Stimulated activated CD4-positive, alpha-beta T cell treated with anti-CD3 and anti-CD28 coated beads, Interleukin-12 subunit alpha, Interleukin-12 subunit beta, amount 100 ng/mL, for 48 hours (primary cell): ENCODE data around the gene PDSS2.
A peak's percentile ranks its signal among the peaks of the same experiment; 100 is the strongest.

Experiments
- DNase-seq, 3 donors: peaks; one replicate each; pipeline ENCODE4 v3.0.0-alpha.2; 2020; ENCODE audit warnings: low read depth in 2 of 3, low spot score in 1 of 3

PDSS2 gene, protein sequence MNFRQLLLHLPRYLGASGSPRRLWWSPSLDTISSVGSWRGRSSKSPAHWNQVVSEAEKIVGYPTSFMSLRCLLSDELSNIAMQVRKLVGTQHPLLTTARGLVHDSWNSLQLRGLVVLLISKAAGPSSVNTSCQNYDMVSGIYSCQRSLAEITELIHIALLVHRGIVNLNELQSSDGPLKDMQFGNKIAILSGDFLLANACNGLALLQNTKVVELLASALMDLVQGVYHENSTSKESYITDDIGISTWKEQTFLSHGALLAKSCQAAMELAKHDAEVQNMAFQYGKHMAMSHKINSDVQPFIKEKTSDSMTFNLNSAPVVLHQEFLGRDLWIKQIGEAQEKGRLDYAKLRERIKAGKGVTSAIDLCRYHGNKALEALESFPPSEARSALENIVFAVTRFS

DNA sequence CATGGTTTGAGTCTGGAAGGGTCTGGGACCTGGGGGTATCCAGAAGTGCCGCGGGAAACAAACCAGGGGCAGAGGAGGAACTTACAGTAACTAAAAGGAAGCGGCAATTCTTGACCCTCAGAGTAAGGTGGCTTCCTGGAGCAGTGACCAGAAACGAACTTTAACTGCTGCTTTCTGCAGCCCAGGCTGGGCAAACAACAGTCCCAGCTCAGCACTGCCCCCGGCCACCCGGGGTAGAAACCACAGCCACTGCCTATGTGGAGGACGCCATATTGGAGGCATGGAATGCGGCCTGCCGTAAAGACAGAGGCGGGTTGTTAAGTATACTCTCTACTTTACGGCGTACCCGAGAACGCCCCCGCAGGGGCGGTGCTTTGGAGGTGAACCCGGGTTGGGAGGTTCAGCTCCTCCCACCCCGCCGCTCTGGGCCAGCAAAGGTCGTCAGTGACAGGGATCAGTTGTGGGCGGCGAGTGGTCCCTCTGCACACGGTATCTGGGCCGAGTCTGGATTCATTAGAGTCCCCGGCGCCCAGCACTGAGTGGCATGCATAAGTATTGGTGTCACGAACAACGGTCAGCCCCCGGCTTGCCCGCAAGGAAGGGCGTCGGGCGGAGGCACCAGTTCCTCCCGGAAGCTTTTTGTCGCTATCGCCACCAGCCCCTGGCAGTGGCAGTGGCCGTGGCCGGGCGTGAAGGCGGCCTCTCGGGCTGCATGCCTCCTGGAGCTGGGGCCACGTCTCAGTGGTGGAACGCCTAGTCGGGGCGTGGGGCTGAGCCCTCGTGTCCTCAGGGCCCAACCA lies at the start of gene PDSS2:
PDSS2 (minus strand) TSS at position 282 of the 800 bp plus-strand sequence; CDS start at position 3, 279 bp downstream.
- DNase-seq, result peak; percentile 96 to 99 (median 97)

DNA sequence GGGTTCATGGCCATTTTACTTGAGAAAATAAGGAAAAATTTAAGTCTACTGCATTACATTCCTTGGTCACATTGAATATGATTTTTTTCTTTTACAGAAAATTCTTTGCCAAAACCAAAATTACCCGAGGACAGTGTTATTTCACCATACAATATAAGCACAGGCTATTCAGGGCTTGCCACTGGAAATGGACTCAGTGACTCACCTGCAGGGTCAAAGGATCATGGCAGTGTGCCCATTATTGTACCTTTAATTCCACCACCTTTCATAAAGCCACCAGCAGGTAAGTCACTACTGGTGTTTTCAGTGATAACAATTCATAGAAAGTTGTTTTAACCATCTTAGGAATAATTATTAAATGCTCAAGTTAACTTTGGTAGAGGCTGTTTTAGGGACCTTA lies 46.8 kb upstream of the PDSS2 start:
- no peak for DNase-seq

DNA sequence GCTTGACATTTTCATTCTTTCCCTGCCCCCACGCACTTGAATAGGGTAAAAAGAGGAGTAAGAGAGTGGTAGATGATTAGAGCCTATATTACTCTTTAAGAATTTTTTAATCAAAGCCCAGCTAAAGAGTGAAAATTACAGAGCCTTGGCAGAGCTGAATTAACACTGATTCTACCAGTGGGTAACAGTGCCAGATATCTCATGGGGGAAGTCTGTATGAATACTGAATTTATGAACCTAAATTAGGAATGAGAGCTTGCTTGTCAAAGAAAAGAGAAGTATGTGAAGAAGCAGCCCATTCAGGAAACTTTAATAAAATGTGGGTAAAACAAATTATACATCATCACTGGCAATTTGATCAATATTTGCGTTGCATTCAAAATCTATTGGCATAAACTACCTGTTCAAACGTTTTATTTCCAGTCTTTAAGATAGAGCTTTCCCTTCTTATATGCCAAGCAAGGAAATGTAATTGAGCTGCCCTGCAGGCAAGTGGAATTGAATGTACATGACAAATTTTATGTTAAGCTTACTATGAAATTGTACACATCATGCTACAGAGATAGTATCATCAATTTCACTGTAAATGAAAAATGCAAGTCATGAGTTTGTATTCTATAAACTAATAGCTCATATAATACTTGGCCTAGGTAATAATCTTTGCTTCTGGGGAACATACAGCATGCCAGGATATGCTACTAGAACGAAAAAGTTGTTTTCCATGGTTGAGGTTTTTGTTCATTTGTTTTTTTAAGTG lies 45.1 kb upstream of the PDSS2 start:
- DNase-seq, result no peak

DNA sequence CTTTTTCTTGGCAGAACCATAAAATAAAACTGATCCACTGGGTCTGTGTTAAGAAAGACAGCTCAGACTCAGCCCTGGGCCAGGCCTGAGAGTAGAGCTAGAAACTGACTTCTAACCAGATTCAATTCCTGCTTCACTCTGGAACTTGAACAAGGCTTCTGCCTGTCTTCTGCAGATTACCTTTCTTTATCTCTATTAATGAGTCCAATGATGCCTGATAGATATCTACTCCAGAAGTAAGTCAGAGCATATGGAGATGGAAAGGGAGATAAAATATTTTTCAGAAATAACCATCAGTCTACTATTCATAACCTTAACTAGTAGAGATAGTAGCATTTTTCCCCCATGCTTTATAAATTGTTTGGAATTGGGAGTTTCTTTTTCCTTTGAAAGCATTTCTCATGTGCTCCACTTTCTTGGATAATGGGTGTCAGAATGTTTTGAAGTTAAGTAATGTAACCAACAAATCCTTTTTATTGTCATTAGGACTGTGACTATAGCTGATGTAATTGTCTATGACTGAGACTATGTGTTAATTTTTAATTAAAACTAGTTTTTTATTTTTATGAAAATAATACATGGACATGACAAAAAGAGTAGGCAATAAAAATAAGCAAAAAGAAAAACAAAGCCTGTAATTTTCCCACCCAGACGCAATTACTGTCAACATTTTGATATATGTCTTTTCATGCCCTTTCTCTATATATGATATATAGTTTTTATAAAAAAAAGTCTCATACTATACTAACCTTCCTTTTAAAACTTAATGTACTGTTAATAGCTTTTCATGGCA lies 37.7 kb upstream of the PDSS2 start:
- no peak for DNase-seq

DNA sequence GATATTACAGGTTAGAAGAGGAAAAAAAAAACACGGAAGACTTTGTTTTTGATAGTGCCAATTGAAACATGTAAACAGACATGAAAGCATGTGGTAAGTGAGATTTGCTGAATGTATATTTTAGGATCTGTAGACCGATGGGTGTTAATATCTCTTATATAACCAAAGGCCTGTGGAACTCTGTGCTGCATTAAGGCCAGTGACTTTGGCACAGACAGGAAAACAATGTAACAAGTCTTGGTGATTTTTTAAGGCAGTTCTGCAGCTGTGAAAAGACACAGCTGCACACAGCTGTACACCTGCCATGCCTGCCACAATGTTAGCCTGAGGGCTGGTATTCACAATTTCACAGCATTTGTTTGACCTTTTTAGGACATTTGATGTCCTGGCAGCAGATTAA lies 36.6 kb upstream of the PDSS2 start:
- DNase-seq, result no peak

DNA sequence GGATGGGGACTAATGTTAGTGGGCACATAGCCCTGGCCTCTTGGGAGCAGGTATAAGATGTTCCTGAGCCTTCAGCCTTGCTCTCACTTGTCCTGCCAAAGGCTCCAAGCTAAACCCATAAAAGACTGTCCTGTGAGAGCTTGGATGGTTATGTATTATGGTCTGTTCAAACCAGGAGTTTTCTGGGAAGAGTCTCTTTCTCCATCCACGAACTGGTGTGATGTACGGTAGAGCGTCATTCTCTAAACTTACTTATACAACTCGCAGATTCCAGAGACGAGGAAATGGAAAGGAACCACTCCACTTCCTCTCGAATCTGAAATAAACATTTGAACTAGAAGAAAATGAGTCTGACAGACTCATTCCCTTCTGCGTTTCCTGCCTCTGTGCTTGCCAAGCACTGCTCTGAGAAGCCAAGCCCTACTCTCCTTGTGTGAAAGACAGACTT lies 35.9 kb upstream of the PDSS2 start:
- DNase-seq, result no peak

DNA sequence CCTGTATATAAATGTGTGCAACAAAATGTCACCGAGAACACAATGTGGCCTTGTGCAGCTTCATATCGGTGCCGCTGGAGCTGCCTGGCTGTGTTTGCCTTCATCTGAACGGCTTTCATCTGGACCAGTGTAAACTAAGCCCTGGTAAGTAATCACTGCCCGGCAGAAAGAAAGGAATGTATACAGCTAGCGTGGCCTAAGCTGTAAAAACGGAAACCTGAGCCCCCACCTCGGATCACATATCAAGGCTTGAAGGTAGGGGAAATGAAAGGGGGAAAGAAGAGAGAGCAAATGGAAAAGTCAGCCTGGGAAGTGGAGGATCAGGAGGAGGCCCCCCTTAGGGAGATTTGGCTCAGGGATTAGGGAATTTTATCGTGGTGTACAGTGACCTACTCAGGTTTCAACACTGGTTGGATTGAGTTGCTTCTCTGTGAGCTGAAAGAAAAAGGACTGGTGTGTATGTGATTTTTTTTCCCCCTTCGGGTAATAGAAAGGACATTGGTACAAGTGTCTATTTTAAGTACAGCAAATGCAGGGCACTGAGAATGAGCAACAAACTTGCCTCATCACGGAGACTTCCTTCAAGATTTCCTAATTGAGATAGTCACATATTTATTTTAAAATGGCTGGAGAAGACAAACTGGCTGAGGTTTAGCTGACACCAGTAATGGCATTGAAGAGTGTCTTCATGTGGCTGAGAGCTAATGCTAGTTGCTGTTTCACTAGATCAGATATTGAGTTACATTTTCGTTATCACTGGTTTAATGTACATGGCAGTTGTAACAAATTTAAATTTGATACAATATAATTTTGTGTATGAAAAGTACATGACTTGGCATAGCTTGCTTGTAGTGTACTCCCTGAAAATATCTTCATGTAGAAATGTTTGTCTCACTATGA lies 34.0 kb upstream of the PDSS2 start:
- DNase-seq, result no peak

DNA sequence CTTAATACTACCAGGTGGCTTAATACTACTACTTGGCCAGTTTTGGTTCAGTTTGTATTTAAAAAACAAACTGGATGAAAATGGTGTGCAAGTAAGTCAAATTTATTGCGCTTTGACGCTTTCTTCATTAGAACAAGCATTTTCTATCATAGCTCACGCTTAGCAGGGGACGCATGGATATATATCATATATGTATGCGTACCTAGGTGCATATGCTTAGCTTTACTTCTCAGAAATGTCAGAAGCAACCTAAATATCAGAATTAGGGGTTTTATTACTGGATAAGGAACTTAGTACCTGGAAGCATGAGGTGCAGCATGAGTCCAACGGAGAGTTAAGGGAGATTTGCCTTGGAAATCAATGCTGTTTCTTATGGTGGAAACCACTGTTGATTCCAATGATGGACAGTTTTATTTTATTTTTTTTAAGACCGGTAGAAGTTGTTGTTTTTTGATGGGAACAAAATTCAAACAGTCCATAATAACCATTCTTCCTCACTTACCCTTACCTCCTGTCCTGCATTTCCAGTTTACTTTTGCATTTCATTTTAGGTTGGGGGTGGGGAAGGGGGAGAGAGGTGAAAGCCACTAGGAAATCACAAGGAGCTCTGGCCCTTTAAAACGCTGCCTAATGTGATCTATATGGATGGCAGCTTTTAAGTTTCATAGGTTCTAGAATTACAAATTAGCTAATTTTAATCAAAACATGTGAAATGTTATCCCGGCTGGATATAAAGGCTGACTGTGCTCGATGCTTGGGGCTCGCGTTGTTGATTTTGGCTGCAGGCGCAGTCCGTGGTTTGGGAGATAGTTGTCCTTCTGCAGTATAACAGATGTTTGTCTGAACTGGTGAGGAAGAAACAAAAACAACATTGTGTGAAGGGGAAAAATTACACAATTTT lies 32.6 kb upstream of the PDSS2 start:
- DNase-seq, result no peak

DNA sequence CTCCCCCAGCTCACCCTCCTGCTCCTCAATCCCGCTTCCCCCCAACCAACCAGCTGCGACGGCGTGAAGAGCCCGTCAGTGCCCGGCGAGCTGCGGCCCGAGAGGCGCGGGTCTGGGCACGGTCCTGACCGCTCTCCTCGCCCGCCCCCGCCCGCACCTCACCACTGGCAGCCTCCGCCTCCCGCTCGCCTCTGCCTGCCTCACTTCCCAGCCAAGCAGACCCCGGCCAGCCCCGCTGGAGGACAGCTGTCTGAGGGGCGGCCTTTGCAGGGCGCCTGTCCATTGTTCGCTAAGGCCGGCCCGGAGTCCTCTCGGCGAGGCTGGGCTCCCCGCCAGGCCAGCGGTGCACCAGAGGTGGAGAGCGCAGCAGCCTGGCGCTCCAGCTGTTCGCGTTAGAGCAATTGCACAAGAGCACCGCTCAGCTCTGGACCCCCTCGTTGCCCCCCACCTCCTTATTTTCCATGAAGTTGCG lies 31.8 kb upstream of the PDSS2 start:
- DNase-seq, result no peak

DNA sequence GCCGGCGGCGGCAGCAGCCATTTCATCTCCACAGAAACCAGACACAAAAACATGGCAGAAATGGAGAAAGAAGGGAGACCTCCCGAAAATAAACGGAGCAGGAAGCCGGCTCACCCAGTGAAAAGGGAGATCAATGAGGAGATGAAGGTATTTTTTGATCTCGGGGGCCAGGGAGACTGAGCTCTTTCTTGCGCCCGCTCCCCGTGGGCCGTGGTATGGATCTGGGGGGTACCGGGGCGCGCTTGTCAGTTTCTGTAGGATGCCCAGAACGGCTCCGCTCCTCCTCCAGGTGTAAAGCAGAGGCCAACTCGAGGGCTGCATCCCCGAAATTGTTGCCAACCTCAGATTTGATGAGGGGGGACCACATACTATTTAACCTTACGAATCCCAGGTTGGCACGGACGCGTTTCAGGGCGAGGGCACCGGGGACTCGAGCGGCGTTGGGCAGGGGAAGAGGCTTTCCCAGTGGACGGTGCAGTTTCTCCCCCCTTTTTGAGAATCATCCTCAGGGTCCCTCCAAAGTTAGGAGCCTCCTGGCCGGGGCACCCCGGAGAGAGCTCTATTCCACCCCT lies 31.3 kb upstream of the PDSS2 start:
- no peak for DNase-seq

DNA sequence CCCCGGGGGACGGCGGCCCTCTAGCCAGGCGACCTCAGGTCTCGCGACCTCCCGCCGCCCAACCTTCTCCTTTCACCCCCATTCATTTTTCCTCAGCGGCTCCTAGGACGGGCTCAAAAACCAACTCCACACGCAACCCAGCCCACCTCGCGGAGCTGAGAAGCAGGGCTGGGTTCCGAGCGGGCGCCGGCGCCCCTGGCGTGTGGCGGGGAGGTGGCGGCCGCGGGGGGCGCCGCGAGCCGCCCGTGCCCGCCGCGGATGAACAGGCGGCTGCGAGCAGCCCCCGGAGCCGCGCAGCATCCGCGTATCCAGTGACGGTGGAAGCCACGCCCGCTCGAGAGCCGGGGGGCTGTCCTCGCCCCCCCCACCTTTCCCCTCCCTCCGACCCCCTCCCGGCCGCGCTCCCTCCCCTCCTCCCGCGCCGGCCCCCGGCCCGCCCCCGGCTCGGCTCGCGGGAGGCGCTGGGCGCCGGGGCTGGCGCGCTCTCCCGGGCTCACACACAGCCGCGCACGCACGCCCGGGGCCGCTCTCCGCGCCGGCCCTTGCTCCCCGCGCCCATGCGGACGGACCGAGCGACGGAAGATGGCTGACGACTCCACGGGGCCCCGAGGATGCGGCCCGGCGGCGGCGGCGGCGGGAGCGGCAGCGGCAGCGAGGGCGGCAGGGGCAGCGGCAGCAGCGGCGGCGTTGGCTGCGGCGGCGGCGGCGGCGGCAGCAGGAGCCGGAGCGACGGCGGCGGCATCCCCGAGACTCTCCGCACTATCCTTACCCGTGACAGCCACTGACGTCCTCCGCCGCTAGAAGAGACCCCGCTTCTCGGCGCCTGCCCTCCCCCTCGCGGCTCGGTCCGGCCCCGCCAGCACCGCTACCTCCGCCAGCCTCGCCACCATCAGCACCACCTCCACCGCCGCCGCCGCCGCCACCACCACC lies 30.5 kb upstream of the PDSS2 start, which contains the start of gene SOBP:
SOBP (plus strand) TSS at position 482 of the 930 bp plus-strand sequence. CDS start 500 bp downstream, outside the sequence.
- peak in 1 of 3 donors; percentile 13 for DNase-seq

DNA sequence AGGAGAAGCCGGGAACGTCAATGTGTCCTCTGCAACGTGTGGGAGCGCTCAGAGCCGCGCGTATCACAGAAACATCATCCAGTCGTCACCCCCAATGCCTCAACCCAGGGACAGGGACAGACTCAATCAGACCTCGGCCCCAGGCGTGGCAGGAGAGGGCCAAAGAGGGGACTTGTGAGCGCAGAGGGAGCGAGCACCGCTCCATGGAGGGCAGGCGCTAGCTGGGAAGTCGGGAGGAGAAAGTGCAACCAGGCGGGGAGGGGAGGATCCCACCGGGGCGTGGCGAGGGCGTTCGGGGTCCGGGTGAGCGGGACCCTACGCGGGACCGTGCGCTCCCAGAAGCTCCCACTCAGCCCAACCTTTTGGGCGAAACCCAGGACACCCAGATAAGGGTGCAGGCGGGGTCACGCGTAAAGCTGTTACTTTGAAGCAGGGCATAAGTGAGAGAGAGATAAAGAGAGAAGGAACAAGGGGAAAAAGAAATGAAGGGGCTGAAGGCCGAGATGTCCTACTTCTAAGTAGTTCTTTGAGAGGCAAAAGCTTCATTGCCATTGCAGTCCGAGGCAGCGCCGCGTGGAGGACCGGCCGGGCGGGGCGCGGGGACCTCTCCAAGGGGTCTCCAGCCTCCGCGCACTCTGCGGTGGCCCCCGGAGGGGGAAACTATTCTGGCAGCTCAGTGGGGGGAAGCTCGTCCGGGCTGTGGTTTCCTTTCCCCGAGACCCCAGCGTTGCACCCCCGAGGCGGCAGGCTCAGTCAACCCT lies 29.7 kb upstream of the PDSS2 start:
- no peak for DNase-seq

DNA sequence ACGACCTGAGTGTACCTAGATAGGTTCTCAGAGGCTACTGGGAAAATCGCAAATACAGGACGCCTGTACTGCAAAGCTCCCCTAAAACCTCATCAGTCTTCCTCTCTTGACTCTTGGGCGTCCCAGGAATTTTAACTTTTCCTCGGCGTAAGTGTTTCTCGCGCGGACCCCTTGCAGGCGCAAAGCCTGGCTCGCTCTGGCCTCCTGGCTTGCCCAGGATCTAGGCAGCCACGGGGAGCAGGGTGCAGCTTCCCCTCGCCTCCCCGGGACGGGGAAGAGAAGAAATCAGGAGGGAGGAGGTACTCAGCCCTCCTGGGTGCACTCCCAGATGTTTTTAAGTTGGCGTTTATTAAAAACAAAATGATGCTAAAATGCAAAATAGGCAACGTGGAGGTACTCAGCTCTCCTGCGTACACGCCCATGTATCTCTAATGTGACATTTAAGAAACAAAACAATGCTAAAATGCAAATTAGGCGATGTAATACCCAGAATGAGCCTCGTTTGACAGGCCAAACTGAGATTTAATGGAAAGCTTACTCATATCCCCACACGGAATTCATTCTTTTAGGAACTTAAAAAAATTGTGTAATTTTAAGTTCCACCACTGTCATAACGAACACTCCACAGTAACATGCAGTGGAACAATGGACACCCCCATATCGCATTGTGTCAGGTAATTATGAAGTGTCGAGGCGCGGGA lies 29.0 kb upstream of the PDSS2 start:
- DNase-seq, result no peak

DNA sequence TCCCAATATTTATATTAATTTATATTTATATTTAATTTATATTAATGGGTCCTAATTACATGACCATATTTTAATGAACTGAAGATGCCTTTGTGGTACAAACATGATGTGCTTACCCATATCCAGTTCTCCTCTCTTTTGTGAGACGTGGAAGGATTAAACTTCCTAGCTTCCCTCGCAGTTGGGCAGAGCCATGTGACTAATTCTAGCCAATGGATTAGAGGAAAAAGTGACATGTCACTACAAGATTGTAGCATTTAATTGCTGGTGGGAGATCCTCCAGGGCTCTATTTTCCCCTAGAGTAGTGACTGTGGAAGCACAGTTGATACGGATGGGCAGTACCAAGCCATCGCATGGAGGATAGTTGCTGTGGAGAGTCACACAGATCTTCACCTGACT lies 25.8 kb upstream of the PDSS2 start:
- no peak for DNase-seq

DNA sequence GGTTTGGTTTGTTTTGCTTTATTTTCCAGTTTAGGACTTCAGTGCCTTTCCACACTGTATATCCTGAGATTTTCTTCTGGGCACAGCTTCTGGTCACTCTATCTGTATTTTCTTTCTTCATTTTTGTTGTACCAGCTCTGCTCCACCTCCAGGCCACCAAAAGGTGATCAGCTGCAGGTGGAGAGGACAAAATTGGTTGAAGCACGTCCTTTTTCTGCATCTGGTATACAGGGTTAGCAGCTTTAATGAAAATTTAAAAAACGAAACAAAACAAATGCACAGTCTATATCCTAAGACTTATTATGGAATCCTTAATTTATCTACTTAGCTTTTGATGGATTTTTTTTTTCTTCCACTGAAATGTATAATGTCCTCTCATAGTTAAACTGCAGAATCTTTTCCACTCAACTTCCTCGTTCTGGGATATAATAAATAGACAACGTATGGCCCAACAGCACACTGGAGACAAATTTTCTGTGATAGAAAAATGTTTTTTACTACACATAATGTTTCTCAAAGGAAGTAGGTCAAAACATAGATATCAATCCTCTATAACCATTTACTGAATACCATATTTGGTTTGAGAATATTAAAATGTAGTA lies 19.8 kb upstream of the PDSS2 start:
- no peak for DNase-seq
